HL-60 (cell line): ENCODE data around the gene KARS1.

Experiments
- GABPA ChIP-seq: IDR thresholded peaks from 2 replicates; pipeline ENCODE4 v1.6.1; 2012; ENCODE audit warnings: low read depth
- TF ChIP-seq, protein P1 (sequence below): IDR thresholded peaks from one replicate; pipeline ENCODE4 v1.5.1; 2011; ENCODE audit warnings: low read length, control low read depth, inconsistent platforms; ENCODE audit not compliant: insufficient read depth

DNA sequence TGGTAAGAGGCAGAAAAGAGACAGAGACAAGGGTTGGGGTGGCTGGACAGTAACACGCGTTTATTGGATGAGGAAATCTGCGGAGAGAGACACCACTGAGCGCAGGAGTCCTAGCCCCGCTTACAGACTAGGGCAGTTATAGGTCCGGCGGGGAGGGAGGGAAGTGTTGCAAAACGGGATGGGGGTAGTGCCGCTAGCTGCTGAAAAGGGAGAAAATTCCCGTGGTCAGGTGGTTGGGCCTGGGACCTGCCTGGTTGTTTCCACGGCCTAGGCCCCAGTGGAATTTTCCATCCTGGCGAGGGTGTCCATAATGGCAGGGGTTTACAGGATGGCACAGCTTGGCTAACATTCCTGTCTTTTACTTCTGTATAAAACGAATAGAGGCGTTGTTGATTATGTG is 34.8 kb upstream of the KARS1 start:
- TF ChIP-seq, protein P1, sequence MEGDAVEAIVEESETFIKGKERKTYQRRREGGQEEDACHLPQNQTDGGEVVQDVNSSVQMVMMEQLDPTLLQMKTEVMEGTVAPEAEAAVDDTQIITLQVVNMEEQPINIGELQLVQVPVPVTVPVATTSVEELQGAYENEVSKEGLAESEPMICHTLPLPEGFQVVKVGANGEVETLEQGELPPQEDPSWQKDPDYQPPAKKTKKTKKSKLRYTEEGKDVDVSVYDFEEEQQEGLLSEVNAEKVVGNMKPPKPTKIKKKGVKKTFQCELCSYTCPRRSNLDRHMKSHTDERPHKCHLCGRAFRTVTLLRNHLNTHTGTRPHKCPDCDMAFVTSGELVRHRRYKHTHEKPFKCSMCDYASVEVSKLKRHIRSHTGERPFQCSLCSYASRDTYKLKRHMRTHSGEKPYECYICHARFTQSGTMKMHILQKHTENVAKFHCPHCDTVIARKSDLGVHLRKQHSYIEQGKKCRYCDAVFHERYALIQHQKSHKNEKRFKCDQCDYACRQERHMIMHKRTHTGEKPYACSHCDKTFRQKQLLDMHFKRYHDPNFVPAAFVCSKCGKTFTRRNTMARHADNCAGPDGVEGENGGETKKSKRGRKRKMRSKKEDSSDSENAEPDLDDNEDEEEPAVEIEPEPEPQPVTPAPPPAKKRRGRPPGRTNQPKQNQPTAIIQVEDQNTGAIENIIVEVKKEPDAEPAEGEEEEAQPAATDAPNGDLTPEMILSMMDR, result no peak
- no peak for TF ChIP-seq GABPA
